ENCODE results near the gene TBX3.

DNA sequence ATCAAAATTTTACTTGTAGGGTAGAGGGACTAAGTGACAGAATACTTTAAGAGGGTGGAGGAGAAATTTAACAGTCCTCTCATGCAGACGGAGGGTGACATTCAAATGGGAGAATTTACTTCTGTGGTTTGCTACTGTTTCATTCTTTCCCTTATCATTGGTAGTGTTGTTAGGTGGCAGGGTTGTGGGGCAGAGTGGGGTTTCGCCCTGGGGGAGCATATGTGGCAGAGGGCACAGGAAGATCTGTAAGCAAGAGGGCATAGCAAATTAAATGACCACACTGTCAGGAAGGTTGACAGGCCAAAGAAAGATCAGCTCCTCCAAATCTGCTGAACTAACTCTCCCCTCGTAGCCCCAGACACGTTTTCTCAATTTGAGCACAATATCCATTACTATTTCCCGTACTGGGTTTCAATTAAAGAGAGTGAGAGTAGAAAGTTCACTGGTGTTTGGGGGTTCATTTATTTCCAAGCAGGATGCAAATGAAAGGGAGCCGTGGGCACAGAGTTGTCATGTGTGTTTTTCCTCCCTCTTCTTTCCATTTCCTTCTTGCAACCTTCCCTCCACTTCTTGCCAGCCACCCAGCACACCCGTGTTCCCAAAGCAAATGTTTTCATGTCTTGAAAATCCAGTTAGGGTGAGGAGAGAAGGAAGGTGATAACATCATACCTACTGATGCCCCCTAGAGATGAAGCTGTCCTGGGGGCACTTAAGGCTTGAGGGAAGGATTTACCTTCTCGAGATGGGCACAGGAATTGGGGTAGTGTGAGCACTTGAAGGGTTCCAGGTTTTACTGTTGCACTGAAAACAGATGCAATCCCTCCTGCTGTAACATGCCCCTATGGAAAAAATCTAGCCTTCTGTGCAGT lies 6.5 kb upstream of the TBX3 start:
- no peak for TF ChIP-seq CTCF (IDR thresholded peaks at IDR 0.05)
- no peak for TF ChIP-seq POLR2A (IDR thresholded peaks at IDR 0.05)
